RPMI7951 (cell line): ENCODE results near the gene TIMM50. TPM values are rescaled to one million over a fixed set of nuclear protein-coding genes. Genes with fewer than 3 reads are reported as not detected.
A peak's percentile ranks its signal among the peaks of the same experiment; 100 is the strongest.

ENCODE experiments used
- DNase-seq: peaks from one replicate; pipeline ENCODE4 v3.0.0-alpha.2; 2012; ENCODE audit warnings: low read depth
- total RNA-seq: library from RNA; depleted of rRNA; stranded (reverse); fragments of >200 nt; shearing (Covaris generic); gene quantifications from 2 replicates; pipeline ENCODE4 v1.2.3, GENCODE V29; 2014

TIMM50 gene
- total RNA-seq, 1 experiment from 2014 or later, result 88.2 TPM

GRCh38 chr19:39500543-39500942 is 19.9 kb downstream of the TIMM50 start:
- no peak for DNase-seq

- DNase-seq, result no peak
Measured at GRCh38 chr19:39501340-39501739, 20.7 kb downstream of the TIMM50 start.

- DNase-seq, result peak; percentile 67
Measured at GRCh38 chr19:39502640-39503417, 22.2 kb downstream of the TIMM50 start.

DNA sequence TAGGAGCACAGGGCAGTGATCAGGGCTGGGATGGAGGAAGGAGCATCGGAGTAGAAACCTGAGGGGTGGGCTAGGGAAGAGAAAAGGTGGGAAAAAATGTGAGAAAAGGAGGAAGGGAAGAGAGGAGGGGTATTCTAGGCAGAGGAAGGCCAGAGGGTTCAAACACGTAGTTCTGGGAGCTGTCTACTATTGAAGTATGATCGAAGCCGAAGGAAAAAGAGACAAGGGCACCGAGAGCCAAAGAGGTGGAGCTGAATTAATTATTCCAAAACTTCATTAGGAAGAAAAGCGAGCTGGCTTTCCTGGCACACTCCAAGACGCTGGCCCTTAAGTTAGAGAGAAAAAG is 25.9 kb downstream of the TIMM50 start:
- no peak for DNase-seq

DNA sequence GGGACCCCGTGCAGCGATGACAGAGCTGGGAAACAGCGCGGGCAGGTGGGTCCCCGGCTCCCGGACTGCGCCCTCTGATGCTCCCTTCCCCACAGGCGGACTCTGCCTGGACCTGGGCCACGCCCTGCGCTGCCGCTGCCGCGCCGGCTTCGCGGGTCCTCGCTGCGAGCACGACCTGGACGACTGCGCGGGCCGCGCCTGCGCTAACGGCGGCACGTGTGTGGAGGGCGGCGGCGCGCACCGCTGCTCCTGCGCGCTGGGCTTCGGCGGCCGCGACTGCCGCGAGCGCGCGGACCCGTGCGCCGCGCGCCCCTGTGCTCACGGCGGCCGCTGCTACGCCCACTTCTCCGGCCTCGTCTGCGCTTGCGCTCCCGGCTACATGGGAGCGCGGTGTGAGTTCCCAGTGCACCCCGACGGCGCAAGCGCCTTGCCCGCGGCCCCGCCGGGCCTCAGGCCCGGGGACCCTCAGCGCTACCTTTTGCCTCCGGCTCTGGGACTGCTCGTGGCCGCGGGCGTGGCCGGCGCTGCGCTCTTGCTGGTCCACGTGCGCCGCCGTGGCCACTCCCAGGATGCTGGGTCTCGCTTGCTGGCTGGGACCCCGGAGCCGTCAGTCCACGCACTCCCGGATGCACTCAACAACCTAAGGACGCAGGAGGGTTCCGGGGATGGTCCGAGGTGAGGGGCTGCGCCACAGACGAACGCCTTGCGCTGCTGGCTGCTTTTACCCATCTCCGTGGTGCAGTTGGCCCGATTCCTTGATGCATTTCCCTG is 26.5 kb downstream of the TIMM50 start:
- DNase-seq, result peak; percentile 68

DNA sequence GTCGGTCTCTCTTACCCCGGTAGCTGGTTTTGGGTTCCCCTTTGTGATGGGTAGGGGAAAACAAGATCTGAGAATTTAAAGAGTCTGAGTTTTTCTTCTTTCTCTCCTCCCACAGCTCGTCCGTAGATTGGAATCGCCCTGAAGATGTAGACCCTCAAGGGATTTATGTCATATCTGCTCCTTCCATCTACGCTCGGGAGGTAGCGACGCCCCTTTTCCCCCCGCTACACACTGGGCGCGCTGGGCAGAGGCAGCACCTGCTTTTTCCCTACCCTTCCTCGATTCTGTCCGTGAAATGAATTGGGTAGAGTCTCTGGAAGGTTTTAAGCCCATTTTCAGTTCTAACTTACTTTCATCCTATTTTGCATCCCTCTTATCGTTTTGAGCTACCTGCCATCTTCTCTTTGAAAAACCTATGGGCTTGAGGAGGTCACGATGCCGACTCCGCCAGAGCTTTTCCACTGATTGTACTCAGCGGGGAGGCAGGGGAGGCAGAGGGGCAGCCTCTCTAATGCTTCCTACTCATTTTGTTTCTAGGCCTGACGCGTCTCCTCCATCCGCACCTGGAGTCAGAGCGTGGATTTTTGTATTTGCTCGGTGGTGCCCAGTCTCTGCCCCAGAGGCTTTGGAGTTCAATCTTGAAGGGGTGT is 27.2 kb downstream of the TIMM50 start:
- no peak for DNase-seq

DNA sequence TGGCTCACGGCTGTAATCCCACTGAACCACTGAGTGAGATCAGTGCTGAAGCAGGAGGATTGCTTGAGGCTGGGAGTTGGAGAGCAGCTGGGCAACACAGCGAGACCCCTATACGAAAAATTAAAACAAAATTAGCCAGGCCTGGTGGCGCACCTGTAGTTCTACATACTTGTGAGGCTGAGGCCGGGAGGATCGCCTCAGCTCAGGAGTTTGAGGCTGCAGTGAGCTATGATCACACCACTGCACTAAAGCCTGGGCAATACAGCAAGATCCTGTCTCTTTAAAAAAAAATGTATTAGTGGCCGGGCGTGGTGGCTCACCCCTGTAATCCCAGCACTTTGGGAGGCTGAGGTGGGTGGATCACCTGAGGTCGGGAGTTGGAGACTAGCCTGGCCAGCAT is 28.0 kb downstream of the TIMM50 start:
- no peak for DNase-seq

DNA sequence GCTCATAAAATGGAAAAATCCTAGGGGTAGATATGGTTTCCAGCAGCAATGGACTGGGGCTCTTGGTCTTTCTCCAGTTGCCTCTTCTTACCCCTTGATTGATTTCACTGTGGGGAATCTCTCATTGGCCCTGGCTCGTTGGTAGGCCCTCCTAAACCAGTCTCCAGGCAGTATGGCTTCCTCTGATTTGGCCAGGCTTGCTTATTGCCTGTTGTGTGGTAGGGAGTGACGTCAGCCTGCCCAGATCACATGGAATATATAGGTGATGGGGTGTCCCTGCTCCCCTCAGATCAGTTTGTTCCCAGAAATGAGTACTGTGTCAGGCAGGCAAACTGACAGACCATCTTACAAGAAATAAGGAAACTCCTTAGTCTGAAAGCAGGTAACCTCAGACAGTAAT is 28.6 kb downstream of the TIMM50 start:
- no peak for DNase-seq

DNA sequence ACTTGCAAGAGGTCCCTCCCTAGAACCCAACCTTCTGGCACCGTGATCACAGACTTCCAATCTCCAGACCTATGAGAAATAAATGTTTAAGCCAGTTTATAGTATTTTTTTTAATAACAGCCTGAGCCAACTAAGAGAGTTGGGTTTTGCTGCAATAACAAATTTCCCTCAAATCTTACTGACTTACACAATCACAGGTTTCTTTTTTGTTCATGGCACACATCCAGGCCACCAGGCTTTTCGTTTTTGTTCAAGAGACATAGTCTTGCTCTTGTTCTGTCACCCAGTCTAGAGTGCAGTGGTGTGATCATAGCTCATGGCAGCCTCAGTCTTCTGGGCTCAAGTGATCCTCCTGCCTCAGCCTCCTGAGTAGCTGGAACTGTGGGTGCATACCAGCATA is 32.4 kb downstream of the TIMM50 start:
- DNase-seq, result no peak

- no peak for DNase-seq
Measured at GRCh38 chr19:39514840-39515550, 34.4 kb downstream of the TIMM50 start, which contains the start of gene SELENOV. TSS of gene SELENOV (plus strand) at chr19:39515139. CDS start at chr19:39515213, 74 bp downstream.

DNA sequence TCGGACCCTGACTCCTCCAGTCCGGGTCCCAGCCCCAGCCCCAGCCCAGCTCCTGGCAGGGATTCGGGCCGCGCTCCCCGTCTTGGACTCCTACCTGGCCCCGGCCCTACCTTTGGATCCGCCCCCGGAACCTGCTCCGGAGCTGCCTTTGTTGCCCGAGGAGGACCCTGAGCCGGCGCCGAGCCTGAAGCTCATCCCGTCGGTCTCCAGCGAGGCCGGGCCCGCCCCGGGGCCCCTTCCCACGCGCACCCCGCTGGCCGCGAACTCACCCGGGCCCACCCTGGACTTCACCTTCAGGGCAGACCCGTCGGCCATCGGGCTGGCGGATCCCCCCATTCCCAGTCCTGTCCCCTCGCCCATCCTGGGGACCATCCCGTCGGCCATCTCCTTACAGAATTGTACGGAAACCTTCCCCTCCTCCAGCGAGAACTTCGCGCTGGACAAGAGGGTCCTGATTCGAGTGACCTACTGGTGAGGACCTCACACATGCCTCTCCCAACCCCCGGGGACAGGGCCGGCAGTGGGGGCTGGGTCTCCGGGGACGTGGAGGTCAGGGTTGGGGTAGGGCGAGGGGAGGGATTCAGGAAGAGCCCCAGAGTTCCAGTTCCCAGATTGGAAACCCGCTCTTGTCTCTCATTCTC is 35.0 kb downstream of the TIMM50 start:
- no peak for DNase-seq

DNA sequence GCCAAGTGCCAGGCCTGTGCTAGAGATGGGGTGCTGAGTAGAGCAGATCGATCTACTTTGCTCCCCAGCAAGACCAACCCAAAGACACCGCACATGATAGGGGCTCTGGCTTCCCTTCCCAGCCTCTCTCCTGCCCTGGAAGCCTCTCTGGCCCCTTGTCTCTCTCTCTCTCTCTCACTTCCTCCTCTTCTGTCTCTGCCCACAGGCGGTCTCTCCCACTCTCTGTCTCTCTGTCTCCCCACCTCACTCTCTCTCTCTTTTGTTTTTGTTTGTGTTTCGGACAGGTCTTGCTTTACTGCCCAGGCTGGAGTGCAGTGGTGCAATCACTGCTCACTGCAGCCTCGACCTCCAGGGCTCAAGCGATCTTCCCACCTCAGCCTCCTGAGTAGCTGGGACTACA is 35.6 kb downstream of the TIMM50 start:
- no peak for DNase-seq

DNA sequence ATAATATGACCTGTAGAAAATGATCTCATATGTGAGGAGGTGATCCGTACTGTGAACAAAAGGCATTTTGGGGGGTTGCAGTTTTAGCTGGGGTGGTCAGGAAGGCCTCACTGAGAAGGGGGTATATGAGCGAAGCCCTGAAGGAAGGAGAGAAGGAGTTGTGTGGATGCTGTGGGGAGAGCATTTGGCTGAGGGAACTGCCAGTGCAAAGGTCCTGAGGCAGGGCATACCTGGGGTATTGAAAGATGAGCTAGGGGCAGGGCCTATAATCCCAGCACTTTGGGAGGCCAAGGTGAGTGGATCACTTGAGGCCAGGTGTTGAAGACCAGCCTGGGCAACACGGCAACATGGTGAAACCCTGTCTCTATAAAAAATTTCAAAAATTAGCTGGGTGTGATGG is 36.8 kb downstream of the TIMM50 start:
- no peak for DNase-seq

DNA sequence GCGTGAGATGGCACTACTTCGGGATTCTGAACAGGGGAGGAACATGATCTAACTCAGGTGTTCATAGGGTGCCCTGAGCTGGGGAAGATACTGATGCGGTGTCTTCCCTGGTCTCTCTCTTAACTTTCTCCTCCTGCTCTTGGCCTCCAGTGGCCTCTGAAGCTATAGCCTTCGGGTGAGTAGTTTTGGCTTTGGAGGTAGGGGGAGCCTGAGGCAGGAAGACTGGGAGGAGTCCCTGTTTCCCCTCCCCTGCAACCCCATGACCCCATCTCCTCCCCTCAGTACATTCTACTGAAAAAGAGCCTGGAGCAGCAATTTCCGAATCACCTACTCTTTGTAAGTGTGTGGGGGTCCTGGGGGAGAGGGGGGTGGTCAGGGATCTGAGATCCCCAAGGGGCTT is 37.8 kb downstream of the TIMM50 start:
- DNase-seq, result no peak

GRCh38 chr19:39518975-39519374 is 38.3 kb downstream of the TIMM50 start:
- no peak for DNase-seq

- DNase-seq, result no peak
Measured at GRCh38 chr19:39520541-39521484, 40.2 kb downstream of the TIMM50 start.

- DNase-seq, result no peak
Measured at GRCh38 chr19:39524495-39524894, 43.9 kb downstream of the TIMM50 start.

DNA sequence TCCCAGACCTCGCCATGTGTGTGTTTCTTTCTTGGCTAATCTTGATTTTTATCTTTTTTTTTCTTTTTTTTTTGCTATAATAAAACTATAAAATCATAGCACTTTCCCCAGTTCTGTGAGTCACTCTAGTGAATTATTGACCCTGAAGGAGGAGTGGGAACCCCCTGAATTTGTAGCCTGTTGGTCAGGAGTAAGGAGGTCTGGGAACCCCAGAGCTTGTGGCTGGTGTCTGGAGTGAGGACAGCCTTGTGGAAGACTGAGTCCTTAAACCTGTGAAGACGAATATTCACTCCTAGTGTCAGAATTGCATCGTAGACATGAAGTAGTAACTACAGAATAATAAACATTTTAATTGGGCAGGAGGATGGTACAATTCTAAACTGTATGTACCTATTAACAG is 44.6 kb downstream of the TIMM50 start:
- no peak for DNase-seq

GRCh38 chr19:39531834-39532232 is 51.2 kb downstream of the TIMM50 start:
- no peak for DNase-seq

GRCh38 chr19:39532233-39533002 is 51.8 kb downstream of the TIMM50 start, which contains the start of gene EID2B:
TSS of gene EID2B (minus strand) at chr19:39532852. CDS start at chr19:39532802, 50 bp downstream.
- peak; percentile 92 for DNase-seq
